ENCODE results near the gene MORF4L1.

Gene MORF4L1

DNA sequence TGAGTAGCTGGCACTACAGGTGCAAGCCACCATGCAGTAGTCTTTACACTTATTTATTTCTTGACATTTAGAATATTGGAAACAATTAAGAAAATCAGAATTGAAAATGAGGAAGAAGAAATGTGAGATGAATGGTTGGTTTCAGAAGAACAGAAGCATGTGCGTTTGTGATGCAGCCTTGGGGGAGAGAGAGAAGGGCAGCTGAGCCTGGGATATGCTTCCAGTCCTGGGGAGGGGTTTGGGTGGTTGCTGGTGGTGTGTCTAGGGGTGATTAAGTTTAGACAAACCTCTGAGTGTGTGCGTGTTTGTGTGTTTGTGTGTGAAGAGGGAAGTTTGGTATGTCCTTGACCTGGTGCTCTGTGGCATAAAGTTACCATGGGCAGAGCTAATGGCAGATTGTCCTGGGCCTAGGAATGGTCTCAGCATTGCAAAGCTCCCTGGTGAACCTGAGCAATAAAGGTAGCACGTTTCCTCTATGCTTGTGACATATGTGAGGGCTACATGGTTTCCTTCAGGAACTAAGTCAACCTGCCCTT is 36.5 kb downstream of the MORF4L1 start:
- H3K27me3 ChIP-seq (ENCODE audit: insufficient read depth, low read length, poor library complexity, severe bottlenecking), result no peaks in the 10 kb centered on the region
- H3K36me3 ChIP-seq (ENCODE audit: insufficient read depth, low read length), result peaks cover 79% of the 10 kb centered on the region
- no peaks in the 10 kb centered on the region for H3K9me2 ChIP-seq (replicated peaks; ENCODE audit: low read depth, low read length)
- H3K4me2 ChIP-seq (ENCODE audit: low read depth, low read length, poor library complexity, severe bottlenecking), result no peak overlapping the region
- no peaks in the 10 kb centered on the region for H3K79me2 ChIP-seq (ENCODE audit: insufficient read depth, low read length)
- H3K4me1 ChIP-seq (ENCODE audit: insufficient read depth, low read length, poor library complexity, severe bottlenecking), result no peaks in the 10 kb centered on the region
- TF ChIP-seq, protein P1, sequence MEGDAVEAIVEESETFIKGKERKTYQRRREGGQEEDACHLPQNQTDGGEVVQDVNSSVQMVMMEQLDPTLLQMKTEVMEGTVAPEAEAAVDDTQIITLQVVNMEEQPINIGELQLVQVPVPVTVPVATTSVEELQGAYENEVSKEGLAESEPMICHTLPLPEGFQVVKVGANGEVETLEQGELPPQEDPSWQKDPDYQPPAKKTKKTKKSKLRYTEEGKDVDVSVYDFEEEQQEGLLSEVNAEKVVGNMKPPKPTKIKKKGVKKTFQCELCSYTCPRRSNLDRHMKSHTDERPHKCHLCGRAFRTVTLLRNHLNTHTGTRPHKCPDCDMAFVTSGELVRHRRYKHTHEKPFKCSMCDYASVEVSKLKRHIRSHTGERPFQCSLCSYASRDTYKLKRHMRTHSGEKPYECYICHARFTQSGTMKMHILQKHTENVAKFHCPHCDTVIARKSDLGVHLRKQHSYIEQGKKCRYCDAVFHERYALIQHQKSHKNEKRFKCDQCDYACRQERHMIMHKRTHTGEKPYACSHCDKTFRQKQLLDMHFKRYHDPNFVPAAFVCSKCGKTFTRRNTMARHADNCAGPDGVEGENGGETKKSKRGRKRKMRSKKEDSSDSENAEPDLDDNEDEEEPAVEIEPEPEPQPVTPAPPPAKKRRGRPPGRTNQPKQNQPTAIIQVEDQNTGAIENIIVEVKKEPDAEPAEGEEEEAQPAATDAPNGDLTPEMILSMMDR (conservative IDR thresholded peaks at IDR 0.05; ENCODE audit: low read length), result no peak
- no peak for TF ChIP-seq EZH2phosphoT487 (IDR thresholded peaks at IDR 0.05; ENCODE audit: borderline replicate concordance)
- no peak overlapping the region for H3K4me3 ChIP-seq (ENCODE audit: low read length, poor library complexity, severe bottlenecking)
- H3K9me3 ChIP-seq (ENCODE audit: insufficient read depth, low read depth, low read length), result no peaks in the 10 kb centered on the region
- H4K20me1 ChIP-seq (ENCODE audit: insufficient read depth, low read length, poor library complexity, severe bottlenecking), result peaks cover 12% of the 10 kb centered on the region
- no peak overlapping the region for H3K9ac ChIP-seq (ENCODE audit: low read depth, low read length, poor library complexity, severe bottlenecking)
- no peaks in the 10 kb centered on the region for H3F3A ChIP-seq (ENCODE audit: low read depth)
- no peak overlapping the region for H2AFZ ChIP-seq (ENCODE audit: low read length)

DNA sequence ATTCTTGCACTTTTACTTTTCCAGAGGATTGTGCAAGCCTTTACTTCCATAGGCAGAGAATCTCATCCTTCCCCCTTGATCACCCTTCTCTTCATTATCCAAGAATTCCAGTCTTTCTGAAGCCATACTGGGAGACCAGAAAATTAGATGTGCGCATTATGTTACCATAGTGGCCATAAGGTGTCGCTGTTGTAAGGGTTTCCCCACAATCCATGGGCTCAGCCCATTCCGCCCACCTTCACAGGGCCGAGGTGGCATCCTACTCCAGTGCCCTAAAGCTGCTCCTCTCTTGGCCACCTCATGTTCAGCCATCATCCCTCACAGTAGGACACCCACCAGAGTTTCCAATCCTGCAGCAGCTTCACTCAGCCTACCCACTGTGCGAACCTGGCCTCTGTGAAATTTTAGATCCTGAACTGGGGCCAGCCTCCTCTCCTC is 37.1 kb downstream of the MORF4L1 start:
- Histone ChIP-seq H3K9me2 (replicated peaks; ENCODE audit: low read depth, low read length) (no peaks in the 10 kb centered on the region), H3K4me1 (ENCODE audit: insufficient read depth, low read length, poor library complexity, severe bottlenecking) (no peaks in the 10 kb centered on the region), H3K36me3 (ENCODE audit: insufficient read depth, low read length) (peaks cover 77% of the 10 kb centered on the region), H3K9ac (ENCODE audit: low read depth, low read length, poor library complexity, severe bottlenecking) (no peak overlapping the region), H4K20me1 (ENCODE audit: insufficient read depth, low read length, poor library complexity, severe bottlenecking) (peaks cover 12% of the 10 kb centered on the region), H3F3A (ENCODE audit: low read depth) (no peaks in the 10 kb centered on the region), H3K27me3 (ENCODE audit: insufficient read depth, low read length, poor library complexity, severe bottlenecking) (no peaks in the 10 kb centered on the region), H2AFZ (ENCODE audit: low read length) (no peak overlapping the region), H3K4me2 (ENCODE audit: low read depth, low read length, poor library complexity, severe bottlenecking) (no peak overlapping the region), H3K4me3 (ENCODE audit: low read length, poor library complexity, severe bottlenecking) (no peak overlapping the region), H3K79me2 (ENCODE audit: insufficient read depth, low read length) (no peaks in the 10 kb centered on the region), H3K9me3 (ENCODE audit: insufficient read depth, low read depth, low read length) (no peaks in the 10 kb centered on the region)
- TF ChIP-seq, protein P1 (conservative IDR thresholded peaks at IDR 0.05; ENCODE audit: low read length), result peak; percentile 93
- no peak for TF ChIP-seq EZH2phosphoT487 (IDR thresholded peaks at IDR 0.05; ENCODE audit: borderline replicate concordance)

DNA sequence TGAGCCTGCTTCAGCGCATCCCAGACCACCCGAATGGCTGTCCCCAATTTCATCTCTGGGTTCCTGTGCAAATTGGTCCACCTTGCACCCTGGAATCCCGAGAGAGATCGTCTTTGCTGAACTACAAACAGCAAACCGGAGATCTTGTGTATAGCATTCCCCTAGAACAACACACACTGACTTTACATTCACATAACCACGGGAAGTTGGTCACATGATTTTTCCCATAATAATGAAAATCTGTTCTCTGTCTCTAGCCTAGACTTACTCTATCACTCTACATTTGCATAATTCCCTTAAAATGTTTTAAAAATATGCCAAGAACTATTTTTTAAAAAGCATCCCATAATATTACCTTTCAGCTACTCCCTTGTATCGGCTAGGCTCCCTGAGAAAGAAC is 37.6 kb downstream of the MORF4L1 start:
- TF ChIP-seq, protein P1 (conservative IDR thresholded peaks at IDR 0.05; ENCODE audit: low read length), result no peak
- TF ChIP-seq EZH2phosphoT487 (IDR thresholded peaks at IDR 0.05; ENCODE audit: borderline replicate concordance), result no peak
- Histone ChIP-seq H3K4me1 (ENCODE audit: insufficient read depth, low read length, poor library complexity, severe bottlenecking) (no peaks in the 10 kb centered on the region), H3K9ac (ENCODE audit: low read depth, low read length, poor library complexity, severe bottlenecking) (no peak overlapping the region), H3F3A (ENCODE audit: low read depth) (no peaks in the 10 kb centered on the region), H3K9me3 (ENCODE audit: insufficient read depth, low read depth, low read length) (no peaks in the 10 kb centered on the region), H3K36me3 (ENCODE audit: insufficient read depth, low read length) (peaks cover 75% of the 10 kb centered on the region), H4K20me1 (ENCODE audit: insufficient read depth, low read length, poor library complexity, severe bottlenecking) (peaks cover 15% of the 10 kb centered on the region), H3K9me2 (replicated peaks; ENCODE audit: low read depth, low read length) (no peaks in the 10 kb centered on the region), H3K79me2 (ENCODE audit: insufficient read depth, low read length) (no peaks in the 10 kb centered on the region), H3K4me3 (ENCODE audit: low read length, poor library complexity, severe bottlenecking) (no peak overlapping the region), H3K4me2 (ENCODE audit: low read depth, low read length, poor library complexity, severe bottlenecking) (no peak overlapping the region), H3K27me3 (ENCODE audit: insufficient read depth, low read length, poor library complexity, severe bottlenecking) (no peaks in the 10 kb centered on the region), H2AFZ (ENCODE audit: low read length) (no peak overlapping the region)
